Effector memory CD4-positive, alpha-beta T cell (primary cell): ENCODE data around the gene HOXD12.

Source experiments
- DNase-seq, 3 donors: peaks; one replicate each; pipeline ENCODE4 v3.0.0-alpha.2; 2020
- H3K27ac ChIP-seq: 2 replicates; pipeline ENCODE4 v1.7.0; 2013; ENCODE audit warnings: mild to moderate bottlenecking, low read length, moderate library complexity; ENCODE audit not compliant: insufficient read depth, poor library complexity, severe bottlenecking
- H3K27me3 ChIP-seq: replicated peaks from 2 replicates; pipeline ENCODE4 v1.7.0; 2013; ENCODE audit warnings: mild to moderate bottlenecking, low read length; ENCODE audit not compliant: insufficient read depth, control insufficient read depth, poor library complexity, severe bottlenecking
- H3K36me3 ChIP-seq: 2 replicates; pipeline ENCODE4 v1.7.0; 2013; ENCODE audit warnings: mild to moderate bottlenecking, low read length, moderate library complexity; ENCODE audit not compliant: control insufficient read depth, insufficient read depth
- H3K4me1 ChIP-seq: 2 replicates; pipeline ENCODE4 v1.7.0; 2013; ENCODE audit warnings: low read length, mild to moderate bottlenecking; ENCODE audit not compliant: control insufficient read depth, insufficient read depth, poor library complexity, severe bottlenecking
- H3K4me3 ChIP-seq: 2 replicates; pipeline ENCODE4 v1.7.0; 2013; ENCODE audit warnings: low read length, low read depth, mild to moderate bottlenecking; ENCODE audit not compliant: insufficient read depth, poor library complexity, severe bottlenecking
- H3K9me3 ChIP-seq: 2 replicates; pipeline ENCODE4 v1.7.0; 2013; ENCODE audit warnings: mild to moderate bottlenecking, low read length, moderate library complexity; ENCODE audit not compliant: control insufficient read depth

HOXD12 gene

GRCh38 chr2:176150584-176151441 lies 51.2 kb downstream of the HOXD12 start:
- Histone ChIP-seq H3K36me3 (no peaks in the 10 kb centered on the region), H3K4me3 (no peak overlapping the region), H3K4me1 (no peaks in the 10 kb centered on the region), H3K27me3 (peaks cover 58% of the 10 kb centered on the region), H3K9me3 (no peaks in the 10 kb centered on the region), H3K27ac (no peak overlapping the region)
- DNase-seq, result no peak

DNA sequence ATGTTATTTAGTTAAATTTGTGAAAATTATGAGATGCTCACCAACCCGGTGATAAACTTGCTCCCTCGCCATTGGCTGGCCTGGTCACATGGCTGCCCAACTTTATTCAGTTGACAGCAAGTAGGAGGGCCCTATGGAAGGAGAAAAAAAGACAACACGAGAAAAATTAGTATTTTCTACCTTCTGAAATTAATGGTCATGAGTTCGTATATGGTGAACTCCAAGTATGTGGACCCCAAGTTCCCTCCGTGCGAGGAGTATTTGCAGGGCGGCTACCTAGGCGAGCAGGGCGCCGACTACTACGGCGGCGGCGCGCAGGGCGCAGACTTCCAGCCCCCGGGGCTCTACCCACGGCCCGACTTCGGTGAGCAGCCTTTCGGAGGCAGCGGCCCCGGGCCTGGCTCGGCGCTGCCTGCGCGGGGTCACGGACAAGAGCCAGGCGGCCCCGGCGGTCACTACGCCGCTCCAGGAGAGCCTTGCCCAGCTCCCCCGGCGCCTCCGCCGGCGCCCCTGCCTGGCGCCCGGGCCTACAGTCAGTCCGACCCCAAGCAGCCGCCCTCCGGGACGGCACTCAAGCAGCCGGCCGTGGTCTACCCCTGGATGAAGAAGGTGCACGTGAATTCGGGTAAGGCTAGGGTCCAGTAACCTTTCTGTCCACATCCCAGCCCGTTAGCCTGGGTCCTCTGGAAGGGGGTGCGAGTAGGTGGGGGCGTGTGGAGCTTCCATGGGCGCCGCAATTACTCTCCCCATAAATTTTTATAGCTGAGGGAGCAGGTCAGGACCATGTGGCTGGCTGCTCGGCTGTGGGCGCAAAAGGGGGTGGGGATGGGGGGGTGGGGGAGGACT lies 52.1 kb downstream of the HOXD12 start, which contains the start of gene HOXD4:
TSS of gene HOXD4 (plus strand) at position 109 of the 846 bp plus-strand sequence. CDS start at position 193, 84 bp downstream.
- Histone ChIP-seq H3K4me1 (no peaks in the 10 kb centered on the region), H3K36me3 (no peaks in the 10 kb centered on the region), H3K27ac (no peak within 1 kb of the TSS), H3K27me3 (peaks cover 58% of the 10 kb centered on the region), H3K4me3 (no peak within 1 kb of the TSS), H3K9me3 (no peaks in the 10 kb centered on the region)
- no peak for DNase-seq
